Activated B cell treated with CpG ODN at 0.5 μM for 24 hours (primary cell): ENCODE results near the gene ASAP3. TPM values are rescaled to one million over a fixed set of nuclear protein-coding genes. Genes with fewer than 3 reads are reported as not detected.
"Not testable (repeated sequence)": the region's sequence is repeated elsewhere in the genome, so short reads cannot be mapped to it uniquely, and the experiment has no call there.

Experiments used
- ATAC-seq: fragments of 200-7000 bp; cut with Tn5 transposase; one replicate; pipeline ENCODE4 v1.10.0; 2021; ENCODE audit warnings: low read depth, mild to moderate bottlenecking, moderate library complexity
- CTCF ChIA-PET: fragments of 350-600 bp; sonication (Branson Sonifier 250); formaldehyde crosslinking; loops from one replicate; lab custom pipeline; 2021; ENCODE audit warnings: antibody characterized with exemption; lab: Charles Lee
- POLR2A ChIA-PET: fragments of 350-600 bp; sonication (Branson Sonifier 250); formaldehyde crosslinking; loops from one replicate; lab custom pipeline; 2021; ENCODE audit warnings: antibody characterized with exemption; lab: Charles Lee
- DNase-seq: peaks from one replicate; pipeline ENCODE4 v3.0.0; 2022
- H3K27ac Mint-ChIP-seq: one replicate; pipeline ENCODE4 v1.8.0; 2020; ENCODE audit warnings: mixed read lengths
- H3K27me3 Mint-ChIP-seq: one replicate; pipeline ENCODE4 v1.8.0; 2021; ENCODE audit warnings: mixed read lengths
- H3K36me3 Mint-ChIP-seq: one replicate; pipeline ENCODE4 v1.8.0; 2021; ENCODE audit warnings: low read depth, mixed read lengths
- H3K4me1 Mint-ChIP-seq: one replicate; pipeline ENCODE4 v1.8.0; 2021; ENCODE audit warnings: mixed read lengths
- H3K4me3 Mint-ChIP-seq: one replicate; pipeline ENCODE4 v1.8.0; 2020; ENCODE audit warnings: mild to moderate bottlenecking, mixed read lengths
- H3K9me3 Mint-ChIP-seq: one replicate; pipeline ENCODE4 v1.8.0; 2020; ENCODE audit warnings: mixed read lengths
- intact Hi-C: fragments of 100-400 bp; cut with micrococcal nuclease; formaldehyde crosslinking; loops from one replicate; pipeline ENCODE4 v1.15.1; 2024
- total RNA-seq: library from RNA; stranded (reverse); gene quantifications from 2 replicates; pipeline ENCODE4 v1.2.3, GENCODE V29; 2022
- TF ChIP-seq, protein P1 (sequence below): fragments of 200-600 bp; IDR thresholded peaks from one replicate; pipeline ENCODE4 v1.8.0; 2022; ENCODE audit warnings: antibody characterized with exemption, mild to moderate bottlenecking

The ASAP3 gene
- total RNA-seq, 1 donor from 2014 or later: 3.1 TPM

DNA sequence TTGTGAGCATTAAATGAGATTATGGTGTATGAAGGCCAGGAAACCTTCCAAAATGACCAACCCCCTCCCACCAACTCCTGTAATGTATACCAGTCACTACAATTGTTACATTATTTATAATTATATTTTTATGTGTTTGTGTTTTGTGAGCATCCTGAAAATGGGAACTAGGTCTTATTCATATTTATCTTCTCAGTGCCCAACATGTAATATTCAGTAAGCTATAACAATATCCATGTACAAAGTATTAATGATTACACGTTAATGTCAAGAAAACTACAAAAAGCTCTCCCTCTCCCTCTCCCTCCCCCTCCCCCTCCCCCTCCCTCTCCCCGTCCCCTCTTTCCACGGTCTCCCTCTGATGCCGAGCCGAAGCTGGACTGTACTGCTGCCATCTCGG lies 19.0 kb upstream of the ASAP3 start:
- CTCF ChIA-PET: interaction anchor here (1.8 kb wide), 1 partner anchor 134 kb away, joined by 5 read pairs; no protein-coding TSS in a partner anchor
- Mint-ChIP-seq H3K4me3 (no peak overlapping the region), H3K9me3 (no peaks in the 10 kb centered on the region), H3K4me1 (peaks cover 8% of the 10 kb centered on the region), H3K27ac (no peak overlapping the region), H3K27me3 (no peaks in the 10 kb centered on the region), H3K36me3 (no peaks in the 10 kb centered on the region)
- intact Hi-C loops: no loop called here
- TF ChIP-seq, protein P1, sequence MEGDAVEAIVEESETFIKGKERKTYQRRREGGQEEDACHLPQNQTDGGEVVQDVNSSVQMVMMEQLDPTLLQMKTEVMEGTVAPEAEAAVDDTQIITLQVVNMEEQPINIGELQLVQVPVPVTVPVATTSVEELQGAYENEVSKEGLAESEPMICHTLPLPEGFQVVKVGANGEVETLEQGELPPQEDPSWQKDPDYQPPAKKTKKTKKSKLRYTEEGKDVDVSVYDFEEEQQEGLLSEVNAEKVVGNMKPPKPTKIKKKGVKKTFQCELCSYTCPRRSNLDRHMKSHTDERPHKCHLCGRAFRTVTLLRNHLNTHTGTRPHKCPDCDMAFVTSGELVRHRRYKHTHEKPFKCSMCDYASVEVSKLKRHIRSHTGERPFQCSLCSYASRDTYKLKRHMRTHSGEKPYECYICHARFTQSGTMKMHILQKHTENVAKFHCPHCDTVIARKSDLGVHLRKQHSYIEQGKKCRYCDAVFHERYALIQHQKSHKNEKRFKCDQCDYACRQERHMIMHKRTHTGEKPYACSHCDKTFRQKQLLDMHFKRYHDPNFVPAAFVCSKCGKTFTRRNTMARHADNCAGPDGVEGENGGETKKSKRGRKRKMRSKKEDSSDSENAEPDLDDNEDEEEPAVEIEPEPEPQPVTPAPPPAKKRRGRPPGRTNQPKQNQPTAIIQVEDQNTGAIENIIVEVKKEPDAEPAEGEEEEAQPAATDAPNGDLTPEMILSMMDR: no peak
- no peak for ATAC-seq
- DNase-seq: no peak
- POLR2A ChIA-PET: interaction anchor here (0.5 to 1.5 kb wide), 2 partner anchors 37 to 121 kb away, joined by 3 to 5 read pairs; no protein-coding TSS in a partner anchor

DNA sequence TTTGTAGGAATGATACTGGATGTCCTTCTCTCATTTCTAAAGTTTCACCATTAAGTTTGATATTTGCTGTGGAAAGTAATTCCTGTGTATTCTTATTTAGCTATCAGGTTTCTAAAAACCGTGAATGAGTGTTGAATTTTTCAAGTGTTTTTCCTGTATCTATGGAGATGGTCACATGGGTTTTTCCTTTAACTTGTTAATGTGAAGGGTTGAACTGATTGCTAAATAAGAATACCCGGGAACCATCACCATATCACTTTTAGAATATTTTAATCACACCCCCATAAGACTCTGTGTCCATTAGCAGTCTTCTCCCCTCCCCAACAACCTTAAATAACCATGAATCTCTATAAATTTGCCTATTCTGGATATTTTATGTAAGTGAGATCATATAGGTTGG lies 16.5 kb upstream of the ASAP3 start:
- H3K4me3 Mint-ChIP-seq: no peak overlapping the region
- peaks cover 17% of the 10 kb centered on the region for H3K4me1 Mint-ChIP-seq
- DNase-seq (no peak), ATAC-seq (no peak)
- ChIA-PET POLR2A (interaction anchor here (0.7 to 4.3 kb wide), 3 partner anchors 25 to 1753 kb away, joined by 4 to 33 read pairs (median 6); no protein-coding TSS in a partner anchor), CTCF (interaction anchor here (1.3 to 10.4 kb wide), 2 partner anchors 42 to 137 kb away, joined by 3 to 279 read pairs; no protein-coding TSS in a partner anchor)
- intact Hi-C loops: no loop called here
- TF ChIP-seq, protein P1: no peak
- H3K9me3 Mint-ChIP-seq: no peaks in the 10 kb centered on the region
- no peak overlapping the region for H3K27ac Mint-ChIP-seq
- no peaks in the 10 kb centered on the region for H3K36me3 Mint-ChIP-seq
- H3K27me3 Mint-ChIP-seq: no peaks in the 10 kb centered on the region

DNA sequence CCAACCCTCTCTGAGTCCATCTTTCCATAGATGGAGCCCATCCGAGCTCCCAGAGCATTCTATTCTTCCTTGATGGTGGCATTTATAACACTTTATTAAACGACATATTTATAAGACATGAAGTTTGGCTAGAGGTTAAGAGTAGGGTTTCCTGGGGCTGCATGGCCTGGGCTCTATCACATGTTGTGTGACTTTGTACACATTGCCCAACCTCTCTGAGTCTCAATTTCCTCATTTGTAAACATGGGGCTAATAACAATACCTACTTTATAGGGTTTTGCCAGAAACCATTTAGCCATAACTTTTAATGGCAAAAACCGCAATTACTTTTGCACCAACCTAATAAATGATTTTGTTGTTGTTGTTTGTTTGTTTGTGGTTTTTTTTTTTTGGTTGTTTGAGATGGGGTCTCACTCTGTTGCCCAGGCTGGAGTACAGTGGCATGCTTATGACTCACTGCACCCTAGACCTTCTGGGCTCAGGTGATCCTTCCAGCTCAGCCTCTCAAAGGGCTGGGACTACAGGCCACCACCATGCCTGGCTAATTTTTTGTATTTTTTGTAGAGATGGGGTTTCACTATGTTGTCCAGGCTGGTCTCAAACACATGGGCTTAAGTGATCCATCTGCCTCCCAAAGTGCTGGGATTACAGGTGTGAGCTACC lies 13.9 kb upstream of the ASAP3 start:
- H3K4me1 Mint-ChIP-seq: peaks cover 17% of the 10 kb centered on the region
- ATAC-seq (no peak), DNase-seq (no peak)
- ChIA-PET POLR2A (interaction anchor here (0.7 to 4.3 kb wide), 8 partner anchors 27 to 394 kb away, joined by 3 to 50 read pairs (median 7); partner anchors contain the start of gene E2F2), CTCF (interaction anchor here (1.1 to 10.4 kb wide), 25 partner anchors 9 to 274 kb away, joined by 3 to 279 read pairs (median 8); partner anchors contain the start of genes ASAP3, E2F2 and RPL11)
- H3K27ac Mint-ChIP-seq: no peak overlapping the region
- H3K36me3 Mint-ChIP-seq: no peaks in the 10 kb centered on the region
- no peak overlapping the region for H3K4me3 Mint-ChIP-seq
- H3K27me3 Mint-ChIP-seq: peaks cover 3% of the 10 kb centered on the region
- TF ChIP-seq, protein P1: no peak
- intact Hi-C loops: loop anchor here (1.0 to 5.0 kb wide), 4 partner anchors 42 to 249 kb away; no protein-coding TSS in a partner anchor
- H3K9me3 Mint-ChIP-seq: no peaks in the 10 kb centered on the region

DNA sequence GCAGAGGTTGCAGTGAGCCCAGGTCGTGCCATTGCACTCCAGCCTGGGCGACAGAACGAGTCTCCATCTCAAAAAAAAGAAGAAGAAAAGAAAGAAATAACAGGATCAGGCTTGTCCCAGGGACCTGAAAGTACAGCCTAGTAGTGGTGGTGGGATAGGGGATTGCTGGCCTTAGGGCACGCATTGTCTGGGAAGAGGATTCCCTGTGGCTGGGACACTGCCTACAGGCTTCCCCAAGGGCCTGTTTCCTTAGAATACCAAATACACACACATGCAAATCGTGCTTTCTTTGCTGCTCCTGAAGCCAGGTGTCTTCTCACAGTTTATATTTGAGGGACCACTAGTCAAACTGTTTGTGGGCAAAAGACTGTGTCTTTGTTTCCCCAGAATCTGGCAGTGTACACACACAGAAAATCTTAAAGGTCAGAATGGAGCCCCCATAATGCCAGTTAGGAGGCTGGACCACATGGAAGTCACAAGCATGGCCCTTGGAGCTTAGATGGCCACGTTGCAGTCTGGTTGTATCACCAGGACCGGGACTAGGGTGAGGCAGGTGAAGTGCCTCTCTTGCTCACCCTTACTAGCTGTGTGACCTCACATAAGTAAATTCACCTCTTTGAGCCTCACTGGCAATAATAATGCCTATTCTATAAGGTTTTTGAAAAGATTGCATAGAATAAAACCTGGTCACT lies 12.7 kb upstream of the ASAP3 start:
- TF ChIP-seq, protein P1: no peak
- intact Hi-C loops: loop anchor here (1.0 to 5.0 kb wide), 4 partner anchors 44 to 251 kb away; no protein-coding TSS in a partner anchor
- Mint-ChIP-seq H3K36me3 (no peaks in the 10 kb centered on the region), H3K4me1 (peaks cover 15% of the 10 kb centered on the region), H3K9me3 (no peaks in the 10 kb centered on the region), H3K4me3 (no peak overlapping the region), H3K27me3 (peaks cover 7% of the 10 kb centered on the region), H3K27ac (no peak overlapping the region)
- POLR2A ChIA-PET: interaction anchor here (0.6 to 4.3 kb wide), 11 partner anchors 18 to 173 kb away, joined by 3 to 50 read pairs (median 6); partner anchors contain the start of genes E2F2 and HNRNPR
- CTCF ChIA-PET: interaction anchor here (0.6 to 10.4 kb wide), 33 partner anchors 8 to 420 kb away, joined by 3 to 279 read pairs (median 6); partner anchors contain the start of genes ASAP3, E2F2 and RPL11
- no peak for DNase-seq
- ATAC-seq: no peak

DNA sequence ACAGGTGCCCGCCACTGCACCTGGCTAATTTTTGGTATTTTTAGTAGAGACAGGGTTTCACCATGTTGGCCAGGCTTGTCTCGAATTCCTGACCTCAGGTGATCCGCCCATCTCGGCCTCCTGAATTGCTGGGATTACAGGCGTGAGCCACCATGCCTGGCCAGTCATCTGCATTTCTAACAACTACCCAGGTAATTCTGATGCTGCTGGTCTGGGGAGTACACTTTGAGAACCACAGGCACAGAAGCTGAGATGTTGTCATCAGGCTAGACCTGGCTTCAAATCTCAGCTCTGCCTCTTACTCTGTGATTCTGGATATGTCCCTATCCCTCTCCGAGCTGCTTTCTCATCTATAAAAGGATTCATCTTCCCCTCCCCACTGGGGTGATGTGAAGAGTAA lies 10.9 kb upstream of the ASAP3 start:
- H3K4me3 Mint-ChIP-seq, H3K27ac Mint-ChIP-seq, H3K36me3 Mint-ChIP-seq, H3K4me1 Mint-ChIP-seq, H3K9me3 Mint-ChIP-seq, ATAC-seq, DNase-seq: not testable (repeated sequence)
- POLR2A ChIA-PET: interaction anchor here (1.2 to 4.2 kb wide), 2 partner anchors 45 to 151 kb away, joined by 3 to 50 read pairs; partner anchors contain the start of gene HNRNPR
- CTCF ChIA-PET: interaction anchor here (0.6 to 10.4 kb wide), 5 partner anchors 27 to 277 kb away, joined by 3 to 279 read pairs (median 74); partner anchors contain the start of gene E2F2
- H3K27me3 Mint-ChIP-seq: peaks cover 20% of the 10 kb centered on the region
- intact Hi-C loops: loop anchor here (5.0 kb wide), 1 partner anchor 252 kb away; no protein-coding TSS in a partner anchor

DNA sequence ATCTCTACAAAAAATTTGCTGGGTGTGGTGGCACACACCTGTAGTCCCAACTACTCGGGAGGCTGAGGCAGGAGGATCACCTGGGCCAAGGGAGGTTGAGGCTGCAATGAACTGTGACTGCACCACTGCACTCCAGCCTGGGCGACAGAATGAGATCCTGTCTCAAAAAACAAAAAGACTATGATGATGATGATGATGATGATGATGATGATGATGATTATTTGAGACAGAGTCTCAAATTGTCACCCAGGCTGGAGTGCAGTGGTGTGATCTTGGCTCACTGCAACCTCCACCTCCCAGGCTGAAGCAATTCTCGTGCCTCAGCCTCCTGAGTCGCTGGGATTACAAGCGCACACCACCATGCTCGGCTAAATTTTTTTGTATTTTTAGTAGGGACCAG lies 8.8 kb upstream of the ASAP3 start:
- H3K4me1 Mint-ChIP-seq, H3K36me3 Mint-ChIP-seq, intact Hi-C loops, H3K4me3 Mint-ChIP-seq, H3K9me3 Mint-ChIP-seq, H3K27ac Mint-ChIP-seq, DNase-seq, POLR2A ChIA-PET, ATAC-seq: not testable (repeated sequence)
- CTCF ChIA-PET: interaction anchor here (10.4 kb wide), 1 partner anchor 49 kb away, joined by 279 read pairs; no protein-coding TSS in a partner anchor
- peaks cover 20% of the 10 kb centered on the region for H3K27me3 Mint-ChIP-seq
